ENCODE results near the gene APBA2. TPM values are rescaled to one million over a fixed set of nuclear protein-coding genes. Genes with fewer than 3 reads are reported as not detected.

The APBA2 gene
- total RNA-seq, 1 donor from 2014 or later, result 2.2 TPM

DNA sequence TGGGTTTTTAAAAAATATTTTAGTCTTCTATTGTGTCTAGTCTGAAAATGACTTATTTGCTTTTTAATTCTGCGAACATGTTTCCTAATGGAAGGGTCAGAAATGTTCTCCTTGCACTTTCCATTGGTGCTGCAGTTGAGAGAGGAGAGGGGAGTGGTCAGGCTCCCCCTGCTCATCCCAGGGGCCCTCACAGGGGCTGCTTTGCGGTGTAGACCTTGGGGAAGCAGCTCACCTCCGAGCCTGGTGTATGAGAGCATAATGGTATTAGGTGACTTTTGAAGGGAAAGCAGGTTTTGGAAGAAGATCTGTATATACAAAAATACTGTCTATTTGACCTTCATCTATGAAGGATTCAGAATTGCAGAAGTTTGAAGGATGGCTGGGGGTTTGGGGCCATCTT is 28.3 kb downstream of the APBA2 start:
- no peak for DNase-seq (ENCODE audit: low spot score)

DNA sequence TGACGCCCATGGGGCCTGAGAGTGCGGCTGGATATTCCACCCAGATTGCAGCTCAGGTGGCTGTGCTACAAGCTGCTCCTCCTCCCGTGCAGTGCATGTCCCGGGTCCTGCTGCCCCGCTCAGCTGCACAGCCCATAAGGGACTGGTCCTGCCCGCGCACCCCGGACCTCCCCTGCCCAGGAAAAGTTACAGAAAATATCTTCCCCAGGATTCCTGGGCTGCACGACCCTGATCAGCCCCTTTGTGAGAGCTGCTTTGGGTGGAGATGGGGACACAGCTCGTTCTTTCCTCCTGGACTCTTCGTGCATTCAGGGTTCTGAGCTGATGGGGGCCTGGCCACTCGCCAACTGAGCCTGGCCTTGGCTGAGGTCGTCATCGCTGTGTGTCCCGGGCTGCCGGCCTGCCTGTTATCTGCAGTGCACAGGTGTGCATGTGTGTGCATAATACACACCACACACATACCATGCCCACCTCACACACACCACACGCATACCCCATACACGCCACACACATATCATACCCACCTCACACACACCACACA is 28.8 kb downstream of the APBA2 start:
- no peak for DNase-seq (ENCODE audit: low spot score)

DNA sequence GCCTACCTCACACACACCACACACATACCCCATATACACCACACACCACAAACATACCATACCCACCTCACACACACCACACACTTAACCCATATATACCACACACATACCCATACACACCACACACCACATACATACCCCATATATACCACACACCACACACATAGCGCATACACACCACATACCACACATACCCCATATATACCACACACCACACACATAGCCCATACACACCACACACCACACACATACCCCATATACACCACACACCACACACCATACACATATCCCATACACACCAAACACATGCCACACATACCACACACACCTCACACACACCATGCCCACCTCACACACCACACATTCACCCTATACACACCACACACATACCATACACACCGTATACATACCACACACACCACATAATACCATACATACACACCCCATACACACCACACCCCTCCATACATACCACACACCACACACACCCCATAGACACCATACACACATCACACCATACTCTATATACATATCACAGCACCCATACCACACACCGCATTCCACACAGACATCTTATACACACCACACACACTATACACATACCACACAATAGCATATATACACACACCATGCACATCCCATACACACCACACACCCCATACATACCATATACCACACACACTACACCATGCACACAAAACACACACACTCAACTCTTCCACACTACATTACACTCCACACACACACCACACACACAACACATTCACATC is 29.5 kb downstream of the APBA2 start:
- no peak for DNase-seq (ENCODE audit: low spot score)

DNA sequence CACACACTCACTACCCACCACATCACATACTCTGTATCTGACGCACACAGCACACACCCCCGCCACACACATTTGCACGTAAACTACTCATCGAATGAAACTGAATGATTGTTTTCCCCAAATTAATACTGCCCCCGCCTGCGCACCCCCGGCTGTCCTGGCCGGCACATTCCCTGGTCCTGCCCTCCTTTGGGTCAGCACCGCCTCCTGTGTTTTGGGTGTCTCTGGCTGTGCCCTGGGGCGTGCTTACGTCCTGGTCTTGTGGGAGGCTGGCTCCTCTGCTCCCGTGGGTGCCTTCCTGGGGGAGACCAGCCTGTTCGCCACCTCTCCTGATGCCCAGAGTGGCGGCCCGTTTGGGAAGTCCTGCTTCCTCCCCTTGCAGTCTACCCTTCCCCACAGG is 30.2 kb downstream of the APBA2 start:
- DNase-seq (ENCODE audit: low spot score), result no peak

DNA sequence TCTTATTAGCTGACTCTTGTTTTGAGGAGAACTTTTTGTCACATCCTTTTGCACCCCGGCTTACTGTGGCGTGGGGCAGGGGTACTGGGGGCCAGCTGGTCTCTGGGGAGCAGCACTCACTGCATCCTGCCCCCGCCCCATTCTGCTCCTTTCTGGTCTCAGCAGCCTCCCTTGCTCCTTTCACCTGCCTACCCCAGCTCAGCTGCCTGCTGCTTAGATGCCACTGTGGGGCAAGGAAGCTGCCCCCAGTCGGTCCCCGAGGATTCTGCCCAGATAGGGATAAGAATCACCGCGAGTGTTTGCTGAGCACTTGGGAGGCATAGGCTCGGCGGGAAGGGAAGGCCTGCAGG is 32.0 kb downstream of the APBA2 start:
- DNase-seq (ENCODE audit: low spot score), result no peak

DNA sequence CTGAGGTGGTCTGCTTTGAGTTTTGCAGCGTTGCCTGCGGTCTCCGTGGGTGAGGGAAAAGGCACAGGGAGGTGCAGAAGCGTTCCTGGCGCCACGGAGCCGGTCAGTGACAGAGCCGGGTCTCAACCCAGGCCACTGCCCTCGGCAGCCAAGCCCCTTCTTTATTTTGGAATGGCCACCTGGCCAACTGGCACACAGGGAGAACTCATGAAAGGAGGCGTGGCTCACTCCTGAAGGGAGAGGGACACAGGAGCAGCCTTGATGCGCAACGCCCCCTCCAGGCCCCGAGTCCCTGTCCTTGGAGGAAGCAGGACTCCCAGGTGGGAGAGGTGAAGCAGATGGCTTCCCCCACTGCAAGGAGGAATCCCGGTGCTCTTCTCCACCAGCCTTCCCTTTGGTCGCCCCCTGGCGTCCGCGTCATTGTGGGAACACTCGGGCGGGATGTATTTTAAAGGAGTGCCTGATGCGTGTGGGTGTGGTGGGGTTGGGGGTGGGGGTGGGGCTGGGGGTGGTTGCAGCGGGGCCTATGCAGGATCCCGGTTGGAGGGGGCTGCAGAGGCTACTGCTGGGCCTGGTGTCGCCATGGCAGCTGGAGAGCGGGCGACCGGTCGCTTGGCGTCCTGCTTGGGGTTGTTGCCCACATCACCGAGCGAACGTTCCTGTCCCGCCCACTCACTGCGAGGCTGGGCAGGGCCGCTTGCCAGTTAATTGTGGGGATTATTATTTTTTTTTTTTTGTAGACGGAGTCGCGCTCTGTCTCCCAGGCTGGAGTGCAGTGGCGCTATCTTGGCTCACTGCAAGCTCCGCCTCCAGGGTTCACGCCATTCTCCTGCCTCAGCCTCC is 32.6 kb downstream of the APBA2 start:
- no peak for DNase-seq (ENCODE audit: low spot score)

DNA sequence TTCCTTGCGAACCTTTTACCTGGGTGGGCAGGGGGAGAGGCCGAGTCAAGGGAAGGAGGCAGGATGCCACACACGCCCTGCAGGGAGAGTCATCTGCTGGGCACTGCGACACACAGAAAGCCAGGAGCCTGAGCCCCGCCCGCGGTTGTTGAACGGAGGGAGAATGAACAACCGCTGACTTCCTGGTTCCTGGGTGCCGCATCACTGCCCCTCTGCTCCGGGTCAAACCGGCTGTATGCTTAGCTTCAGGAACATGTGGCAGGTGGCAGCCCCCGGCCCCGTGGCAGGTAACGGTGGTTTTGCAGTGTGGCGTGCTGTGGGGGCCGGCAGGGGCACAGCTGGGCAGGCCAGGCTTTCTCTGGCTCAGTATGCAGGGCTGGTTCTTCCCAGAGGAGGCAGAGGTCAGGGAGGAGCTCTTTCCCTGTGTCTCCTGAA is 33.4 kb downstream of the APBA2 start:
- no peak for DNase-seq (ENCODE audit: low spot score)

DNA sequence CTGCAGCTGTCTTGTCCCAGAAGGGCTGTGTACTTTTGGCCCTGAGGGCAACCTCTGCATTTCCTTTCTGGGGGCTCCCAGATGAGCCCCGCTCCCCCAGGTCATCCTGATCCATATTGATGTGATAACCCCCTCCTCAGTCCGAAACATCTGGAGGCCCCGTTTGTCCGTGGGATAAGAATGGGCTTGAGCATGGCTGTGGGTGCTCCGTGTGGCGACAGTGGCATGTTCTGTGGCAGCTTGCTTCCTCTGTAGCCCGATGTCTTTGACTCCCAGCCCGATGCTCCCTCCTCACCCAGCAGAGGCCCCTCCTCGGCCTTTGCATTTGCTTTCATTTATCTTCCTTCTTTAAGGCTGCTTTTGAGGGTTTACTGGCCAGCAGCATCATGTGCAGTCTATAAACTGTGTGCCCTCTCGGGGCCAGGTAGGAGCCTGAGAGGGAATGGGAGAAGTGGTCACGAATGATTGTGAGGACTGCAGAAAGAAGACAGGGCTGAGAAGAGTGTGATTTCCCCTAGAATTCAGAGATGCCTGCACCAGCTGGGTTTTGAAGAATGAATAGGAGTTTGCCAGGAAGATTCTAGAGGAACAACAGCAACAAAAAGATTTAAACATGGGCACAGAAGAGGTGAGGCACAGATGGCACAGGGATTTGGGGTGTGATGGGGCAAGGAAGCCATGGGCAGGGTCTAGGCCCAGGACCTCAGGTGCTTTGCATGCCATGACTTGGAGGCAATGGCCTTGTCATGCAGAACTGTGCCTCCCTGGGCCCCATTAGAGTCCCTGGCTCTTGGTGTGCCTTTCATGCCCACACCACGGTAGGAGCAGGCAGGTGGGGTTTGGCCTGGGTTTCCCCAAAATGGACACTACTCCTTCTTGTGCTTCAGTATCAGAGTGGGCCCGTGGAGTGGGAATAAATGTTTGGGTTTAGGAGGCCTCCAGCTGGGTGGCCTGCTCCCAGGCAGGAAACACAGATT is 34.2 kb downstream of the APBA2 start:
- DNase-seq (ENCODE audit: low spot score), result no peak

DNA sequence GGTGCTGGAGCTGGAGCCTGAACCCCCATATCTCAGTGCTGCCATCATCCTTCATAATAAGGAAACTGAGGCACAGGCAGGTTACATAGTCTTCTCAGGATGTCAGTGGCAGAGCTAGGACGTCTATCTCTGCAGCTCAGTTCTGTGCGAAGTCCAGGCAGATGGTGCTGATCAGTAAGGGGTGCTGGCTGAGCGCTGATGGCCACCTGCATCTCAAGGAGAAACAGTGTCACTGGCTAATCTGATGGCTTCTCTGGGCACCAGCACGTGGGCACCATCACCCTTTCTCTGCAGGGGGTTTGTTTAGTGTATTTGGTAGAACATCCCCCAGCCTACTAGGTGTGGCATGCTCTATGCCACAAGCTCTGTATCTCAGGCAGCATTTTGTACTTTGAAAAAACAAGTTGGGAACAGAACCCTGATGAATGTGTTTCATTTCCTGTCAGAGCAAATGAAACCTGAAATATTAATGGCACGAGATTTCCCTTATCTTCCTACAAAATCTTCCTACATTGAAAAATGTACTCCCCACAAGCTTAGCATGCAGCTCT is 35.1 kb downstream of the APBA2 start:
- DNase-seq (ENCODE audit: low spot score), result no peak

DNA sequence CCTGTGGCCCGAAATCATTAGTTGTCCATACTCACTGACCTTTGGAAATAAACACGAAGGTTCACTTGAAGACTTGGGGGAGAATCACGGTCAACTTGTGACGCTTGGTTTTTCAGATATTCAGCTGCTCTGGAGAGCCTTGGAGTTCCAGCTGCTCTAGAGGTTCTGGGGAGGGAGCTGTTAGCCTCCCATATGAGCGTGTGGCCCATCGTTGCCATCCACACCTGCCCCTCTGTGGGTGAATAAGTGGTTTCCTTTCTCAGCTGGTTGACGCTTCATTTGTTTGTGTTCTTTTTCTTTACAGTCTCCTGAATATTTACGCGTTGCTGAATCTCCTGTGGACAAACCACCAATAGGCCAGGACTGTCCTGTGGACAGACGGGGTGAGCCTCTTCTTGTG is 35.6 kb downstream of the APBA2 start:
- DNase-seq (ENCODE audit: low spot score), result no peak

DNA sequence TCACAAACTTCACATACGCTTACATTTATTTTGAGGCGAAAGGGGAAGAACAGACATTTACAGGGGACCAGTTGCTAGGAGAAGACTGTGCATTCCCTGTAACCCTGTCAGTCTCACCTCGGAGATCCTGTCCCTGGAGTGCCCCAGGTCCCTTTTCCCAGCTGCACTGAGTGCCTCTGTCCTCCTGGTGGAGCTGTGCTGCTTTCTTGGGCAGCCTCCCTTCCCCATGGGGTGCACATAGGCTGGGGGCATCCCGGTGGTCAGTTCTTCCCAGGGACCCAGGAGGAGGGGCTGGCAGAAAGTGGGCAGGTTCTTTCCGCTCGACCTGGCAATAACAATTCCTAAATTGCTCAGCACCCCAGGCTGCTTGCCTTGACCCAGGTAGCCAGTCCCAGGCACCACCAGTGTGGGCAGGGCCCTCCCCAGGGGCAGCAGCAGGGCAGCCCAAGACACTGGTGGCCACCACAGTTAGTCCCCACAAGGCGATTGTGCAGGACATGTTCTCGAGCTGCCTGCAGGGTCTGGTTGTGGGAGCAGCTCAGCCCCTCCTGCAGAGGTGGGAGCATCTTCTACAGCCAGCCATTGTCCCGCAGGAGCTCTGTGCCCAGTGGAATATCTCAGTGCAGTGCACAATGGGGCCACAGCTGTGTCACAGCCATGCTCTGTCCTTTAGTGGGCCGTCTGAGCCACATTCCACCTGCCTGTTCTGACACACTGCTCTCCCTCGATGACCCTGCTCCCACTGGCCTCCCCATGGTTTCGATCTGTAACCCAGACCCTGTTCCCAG is 36.3 kb downstream of the APBA2 start:
- DNase-seq (ENCODE audit: low spot score), result no peak

DNA sequence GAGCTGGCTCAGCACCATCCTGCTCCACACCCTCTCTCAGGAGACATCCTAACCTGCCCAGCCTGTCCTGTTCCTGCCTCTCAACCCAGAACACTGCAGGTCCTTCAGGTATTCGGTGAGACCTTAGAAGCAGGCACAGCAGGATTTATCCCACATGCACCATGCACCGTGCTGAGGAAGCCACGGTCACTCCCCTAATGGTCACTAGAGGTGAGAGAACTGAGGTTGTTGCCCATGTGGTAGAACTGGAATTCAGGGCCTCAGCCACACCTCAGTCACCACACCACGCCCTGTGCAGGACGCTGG is 36.9 kb downstream of the APBA2 start:
- DNase-seq (ENCODE audit: low spot score), result no peak

DNA sequence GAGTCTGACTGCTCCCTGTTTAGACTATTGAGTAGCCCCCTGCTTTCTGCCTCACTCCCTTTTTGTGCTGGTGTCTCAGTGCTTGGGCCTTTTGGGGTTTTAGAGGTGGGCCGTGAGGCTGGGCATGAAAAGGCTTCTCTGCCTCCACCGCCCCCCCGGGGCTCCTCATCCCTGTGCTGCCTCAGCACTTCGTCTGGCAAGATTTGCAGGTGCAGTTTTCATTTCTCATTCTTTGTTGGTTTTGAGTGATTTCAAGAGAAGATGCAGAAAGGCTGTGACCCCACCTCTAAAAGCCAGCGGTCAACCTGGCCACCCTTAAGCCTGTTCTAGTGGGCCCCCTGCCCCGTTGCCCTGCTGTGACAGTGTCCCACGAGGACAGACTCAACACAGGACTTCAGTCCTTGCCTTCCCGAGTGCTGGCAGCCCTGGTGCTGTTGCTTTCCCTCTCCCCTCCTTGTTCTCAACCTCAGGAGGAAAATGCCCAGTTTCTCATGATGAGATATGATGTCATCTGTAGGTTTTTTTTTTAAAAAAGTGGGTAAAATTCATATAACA is 38.0 kb downstream of the APBA2 start:
- DNase-seq (ENCODE audit: low spot score), result no peak

DNA sequence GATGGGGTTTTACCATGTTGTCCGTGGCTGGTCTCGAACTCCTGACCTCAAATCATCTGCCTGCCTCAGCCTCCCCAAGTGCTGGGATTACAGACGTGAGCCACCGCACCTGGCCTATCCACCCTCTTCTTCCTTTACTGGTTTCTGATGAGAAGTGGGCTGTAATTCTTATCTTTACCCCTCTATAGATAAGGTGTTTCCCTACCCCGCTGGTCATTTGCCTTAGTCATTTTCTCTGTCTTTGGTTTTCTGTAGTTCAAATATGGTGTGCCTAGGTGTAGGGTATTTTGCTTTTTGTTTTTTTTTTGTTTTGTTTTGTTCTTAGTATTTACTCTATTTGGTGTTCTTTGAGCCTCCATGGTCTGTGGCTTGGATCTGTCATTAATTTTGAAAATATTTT is 41.3 kb downstream of the APBA2 start:
- DNase-seq (ENCODE audit: low spot score), result no peak

DNA sequence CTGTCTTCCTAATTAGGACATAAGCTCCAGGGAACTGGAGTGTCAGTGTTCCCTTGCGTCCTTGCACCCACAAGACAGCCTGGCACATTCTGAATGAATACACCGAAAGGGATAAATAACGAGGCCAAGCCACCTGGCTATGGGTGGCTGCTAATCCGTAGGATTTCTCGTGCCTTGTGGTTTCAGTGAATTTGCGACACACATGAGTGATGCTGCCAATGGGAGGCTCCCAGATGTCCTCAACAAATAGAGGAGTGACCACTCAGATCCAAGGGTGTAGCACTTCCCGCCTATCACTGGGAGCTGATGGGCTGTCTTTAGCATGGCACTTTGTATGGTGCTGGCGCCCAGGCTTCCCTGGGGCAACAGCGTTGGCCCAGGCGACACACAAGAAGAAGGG is 43.4 kb downstream of the APBA2 start:
- no peak for DNase-seq (ENCODE audit: low spot score)

DNA sequence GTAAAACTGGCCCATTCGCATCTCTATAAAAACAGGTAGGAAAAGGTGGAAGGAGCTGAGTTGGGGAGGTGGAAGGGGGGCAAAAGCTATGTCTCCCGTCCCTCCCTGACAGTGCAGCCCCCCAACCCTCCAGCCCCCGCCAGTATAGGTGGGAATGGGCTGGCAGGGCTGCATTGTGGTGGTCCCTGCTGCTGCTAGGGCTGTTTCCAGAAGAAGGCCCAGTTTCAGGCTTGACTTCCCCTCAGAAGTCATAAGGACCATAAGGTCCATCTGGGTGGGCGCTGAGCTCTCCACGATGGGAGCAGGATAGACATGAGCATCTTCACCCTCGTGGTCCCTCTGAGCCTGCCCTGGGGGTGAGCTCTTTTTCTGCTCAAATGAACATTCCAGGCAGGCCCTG is 44.2 kb downstream of the APBA2 start:
- no peak for DNase-seq (ENCODE audit: low spot score)

DNA sequence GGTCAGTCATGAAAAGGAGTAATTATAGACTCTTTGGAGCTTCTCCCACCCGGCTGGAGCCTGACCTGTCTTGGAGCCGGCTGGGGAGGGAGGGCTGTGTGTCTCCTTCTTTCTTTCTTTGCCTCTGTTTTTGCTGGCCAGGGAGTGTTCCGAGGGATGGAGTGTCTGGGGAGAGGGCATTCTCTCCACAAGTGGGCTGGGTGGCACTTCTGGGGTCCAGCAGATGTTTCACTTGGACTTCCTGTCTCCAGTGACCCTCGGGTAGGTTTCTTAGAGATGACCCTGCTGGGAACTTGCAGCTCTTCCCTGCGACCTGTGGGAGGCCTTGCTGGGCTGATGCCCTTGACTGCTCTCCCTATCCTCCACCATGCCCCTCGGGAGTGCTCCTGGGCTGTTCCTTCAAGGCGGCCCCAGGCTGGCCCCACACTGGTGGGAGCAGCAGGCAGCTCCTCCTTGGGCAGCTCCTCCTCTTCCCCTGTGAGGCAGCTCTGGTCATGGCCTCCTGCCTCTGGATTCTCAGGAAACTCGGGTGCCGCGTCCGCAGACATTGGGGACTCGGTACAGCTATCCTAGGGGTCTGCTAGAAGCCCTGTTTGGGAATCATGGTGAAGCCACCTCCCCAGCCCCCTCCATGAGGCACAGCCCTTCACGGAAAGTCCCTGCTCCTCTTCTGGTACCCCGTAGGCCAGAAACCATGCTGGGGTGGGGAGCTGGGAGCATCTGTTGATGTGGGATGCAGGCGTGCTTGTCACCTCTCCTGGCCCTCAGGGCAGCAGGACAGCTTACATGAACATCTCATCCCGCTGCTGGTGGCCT is 44.9 kb downstream of the APBA2 start:
- DNase-seq (ENCODE audit: low spot score), result no peak

DNA sequence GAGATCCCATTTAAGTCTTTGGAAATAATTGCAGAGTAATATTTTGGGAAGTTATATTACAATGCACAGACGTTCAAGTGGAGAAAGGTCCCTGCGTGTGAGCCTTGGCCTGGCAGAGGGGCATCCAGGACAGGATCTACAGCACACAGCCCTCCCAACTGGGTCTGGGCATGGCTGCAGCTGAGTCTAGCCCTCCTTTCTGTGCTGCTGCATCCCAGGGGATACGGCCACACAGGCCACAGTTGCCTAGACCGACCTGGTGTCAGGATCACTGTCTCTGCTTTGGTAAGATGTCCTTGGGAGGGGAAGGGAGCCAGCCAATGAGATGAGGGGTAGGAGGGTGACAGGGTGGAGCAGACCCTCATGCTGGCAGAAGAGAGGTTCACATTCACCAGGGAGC is 46.1 kb downstream of the APBA2 start:
- no peak for DNase-seq (ENCODE audit: low spot score)

DNA sequence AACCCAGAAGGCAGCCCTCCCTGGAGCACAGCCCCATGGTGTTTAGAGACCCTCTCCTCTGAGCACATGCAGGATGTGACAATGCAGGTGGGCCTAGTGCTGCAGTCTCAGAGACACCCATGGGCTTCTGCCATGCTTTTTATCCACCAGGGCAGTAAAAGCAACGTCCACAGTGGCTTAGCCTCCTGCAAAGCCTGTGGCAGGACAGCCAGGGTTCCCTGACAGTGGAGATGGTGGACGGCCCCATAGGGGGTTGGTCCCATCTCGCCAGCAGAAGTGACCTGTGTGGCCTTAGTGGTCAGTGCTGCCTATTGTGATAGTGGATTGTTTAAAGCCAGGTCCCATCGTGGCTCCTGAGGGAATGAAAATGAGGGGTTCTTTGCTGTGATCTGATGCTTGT is 46.6 kb downstream of the APBA2 start:
- no peak for DNase-seq (ENCODE audit: low spot score)
